Lower leg skin (tissue), 4 donors: ENCODE results near the gene ADI1. TPM values are rescaled to one million over a fixed set of nuclear protein-coding genes. Genes with fewer than 3 reads are reported as not detected.

Source experiments
- DNase-seq, 2 donors: peaks; one replicate each; pipeline ENCODE4 v3.0.0-alpha.2; 2019; ENCODE audit warnings: low spot score in 2 of 2
- H3K4me3 ChIP-seq: fragments of 200-600 bp; sonication (generic); 2 replicates; pipeline ENCODE4 v1.5.1; 2017; ENCODE audit warnings: mild to moderate bottlenecking, low read depth; ENCODE audit not compliant: poor library complexity, severe bottlenecking
- CTCF ChIP-seq, 3 donors: fragments of 450-650 bp; IDR thresholded peaks; one replicate each; pipeline ENCODE4 v1.5.1; 2016; ENCODE audit warnings: antibody characterized with exemption in 3 of 3, mild to moderate bottlenecking in 3 of 3, moderate library complexity in 2 of 3
- POLR2A ChIP-seq, 2 donors: fragments of 450-650 bp; IDR thresholded peaks; one replicate each; pipeline ENCODE4 v1.6.1; 2016 to 2017; ENCODE audit warnings: antibody characterized with exemption in 2 of 2, mild to moderate bottlenecking in 1 of 2, moderate library complexity in 1 of 2
- WGBS, 2 donors: methylation state at CpG; one replicate each; pipeline ENCODE4 v1.1.5; 2018; 5-methylcytosine and 5-hydroxymethylcytosine counted together
- intact Hi-C: fragments of 100-400 bp; cut with DNase I; formaldehyde crosslinking; loops from one replicate; pipeline ENCODE4 v1.15.0; 2023; ENCODE audit warnings: low total_unique reads
- total RNA-seq, 4 donors: library from RNA; depleted of rRNA; stranded (reverse); fragments of >200 nt; gene quantifications; one replicate each; pipeline ENCODE4 v1.1.0, GENCODE V29; 2016

ADI1 gene
- total RNA-seq, 4 donors from 2014 or later = 29.1 to 55.5 (median 44.1) TPM

GRCh38 chr2:3542107-3542506 is 22.8 kb upstream of the ADI1 start:
- no peak for DNase-seq
- no peak overlapping the region for H3K4me3 ChIP-seq
- intact Hi-C loops = no loop called here
- WGBS, 2 donors = 86 to 91% methylated on average over 5 of the region's 5 CpGs
- TF ChIP-seq CTCF (IDR thresholded peaks at IDR 0.05) (no peak), POLR2A (IDR thresholded peaks at IDR 0.05) (no peak)

DNA sequence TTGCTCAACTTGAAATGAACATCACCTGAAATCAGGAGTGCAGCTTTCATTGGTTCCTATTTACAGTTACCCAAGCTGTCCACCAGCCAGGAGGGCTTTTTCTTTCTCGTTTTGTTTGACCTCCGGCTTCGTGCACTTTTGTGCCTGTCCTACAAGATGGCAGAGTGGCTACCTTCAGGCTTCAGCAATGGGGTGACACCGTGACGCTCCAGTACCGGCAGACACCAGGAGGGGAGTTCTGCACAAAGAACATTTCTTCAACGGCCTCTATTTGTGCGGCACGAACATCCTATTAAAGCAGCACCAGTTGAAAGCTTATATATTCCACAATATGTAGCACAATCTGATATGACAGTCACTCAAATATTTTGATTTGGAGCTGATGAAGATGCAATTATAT is 20.5 kb upstream of the ADI1 start:
- WGBS, 2 donors = 84 to 86% methylated on average over 9 of the region's 9 CpGs
- no peak for DNase-seq
- intact Hi-C loops = no loop called here
- no peak overlapping the region for H3K4me3 ChIP-seq
- TF ChIP-seq POLR2A (IDR thresholded peaks at IDR 0.05) (no peak), CTCF (IDR thresholded peaks at IDR 0.05) (no peak)

DNA sequence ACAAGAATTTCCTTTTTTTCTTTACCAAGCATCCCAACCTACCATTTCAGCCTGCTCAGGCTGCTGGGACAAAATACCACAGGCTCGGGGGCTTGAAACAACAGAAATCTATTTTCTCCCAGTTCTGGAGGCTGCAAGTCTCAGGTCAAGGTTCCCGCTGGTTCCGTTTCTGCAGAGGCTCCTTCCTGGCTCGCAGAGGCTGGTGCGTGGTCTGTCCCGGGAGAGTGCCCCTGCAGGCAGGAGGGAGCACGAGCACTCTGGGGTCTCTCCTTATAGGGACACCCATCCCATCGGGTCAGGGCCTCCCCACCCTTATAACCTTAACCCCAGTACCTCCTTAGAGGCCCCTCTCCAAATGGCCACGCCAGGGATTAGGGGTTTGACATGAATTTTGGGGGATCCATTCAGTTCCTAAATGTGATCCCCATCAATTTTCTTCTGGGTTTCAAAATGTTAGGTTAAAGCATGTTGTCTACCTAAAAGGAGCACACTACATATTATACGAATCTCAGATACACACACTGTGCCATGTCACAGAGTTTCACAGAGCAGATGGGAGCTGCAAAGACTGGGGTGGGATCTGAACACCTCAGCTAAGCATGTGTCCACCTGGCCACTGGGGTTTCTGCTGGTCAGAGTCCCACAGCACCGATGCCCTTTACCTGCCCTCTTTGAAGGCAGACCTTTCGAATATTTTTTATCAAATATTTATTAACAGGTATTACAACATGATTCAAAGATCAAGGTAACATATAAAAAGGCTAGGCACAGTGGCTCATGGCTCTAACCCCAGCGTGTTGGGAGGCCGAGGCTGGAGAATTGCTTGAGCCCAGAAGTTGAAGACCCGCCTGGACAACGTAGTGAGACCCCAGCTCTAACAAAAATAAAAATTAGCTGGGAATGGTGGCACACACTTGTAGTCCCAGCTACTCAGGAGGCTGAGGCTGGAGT is 17.6 kb upstream of the ADI1 start:
- intact Hi-C loops = no loop called here
- no peak for DNase-seq
- TF ChIP-seq POLR2A (IDR thresholded peaks at IDR 0.05) (no peak), CTCF (IDR thresholded peaks at IDR 0.05) (peak in 1 of 3 donors; percentile 20)
- H3K4me3 ChIP-seq = peak overlapping the region; percentile 3
- 59 to 70% methylated on average over 16 of the region's 16 CpGs for WGBS, 2 donors

GRCh38 chr2:3535794-3536681 is 16.7 kb upstream of the ADI1 start:
- peak; percentile 47 to 89 for DNase-seq
- H3K4me3 ChIP-seq = peak overlapping the region; percentile 3
- TF ChIP-seq CTCF (IDR thresholded peaks at IDR 0.05) (peak in 1 of 3 donors; percentile 15), POLR2A (IDR thresholded peaks at IDR 0.05) (no peak)
- WGBS, 2 donors = 10 to 18% methylated on average over 24 of the region's 24 CpGs
- intact Hi-C loops = no loop called here

- intact Hi-C loops = no loop called here
- no peak for DNase-seq
- no peak for TF ChIP-seq POLR2A (IDR thresholded peaks at IDR 0.05)
- TF ChIP-seq CTCF (IDR thresholded peaks at IDR 0.05) = no peak
- 39 to 42% methylated on average over 5 of the region's 5 CpGs for WGBS, 2 donors
- no peak overlapping the region for H3K4me3 ChIP-seq
These were observed 16.1 kb upstream of the ADI1 start for GRCh38 chr2:3535467-3535793.
